ENCODE measurements around the gene ZCWPW2. TPM values are rescaled to one million over a fixed set of nuclear protein-coding genes. Genes with fewer than 3 reads are reported as not detected.
A peak's percentile ranks its signal among the peaks of the same experiment; 100 is the strongest.

Gene ZCWPW2
- total and polyA plus RNA-seq, 2 of the 4 experiments (the other 2 are of a cell fraction), result 0.18 to 0.24 TPM

GRCh38 chr3:28316226-28316625 is 32.3 kb upstream of the ZCWPW2 start:
- Histone ChIP-seq H3K4me3 (ENCODE audit: insufficient read depth, low read depth, low read length) (no peak overlapping the region), H3K4ac (ENCODE audit: low read depth, low read length) (no peak overlapping the region), H3K18ac (ENCODE audit: low read depth, low read length) (no peak overlapping the region), H3K9me3 (ENCODE audit: control insufficient read depth, insufficient read depth, low read length) (no peaks in the 10 kb centered on the region), H4K20me1 (ENCODE audit: insufficient read depth, low read length) (no peaks in the 10 kb centered on the region), H3K23ac (ENCODE audit: low read depth, low read length) (no peak overlapping the region), H3K56ac (ENCODE audit: extremely low read depth, insufficient read depth, low read length) (no peak overlapping the region), H2BK5ac (ENCODE audit: low read depth, low read length, poor library complexity, severe bottlenecking) (no peak overlapping the region), H3K14ac (replicated peaks; ENCODE audit: low read depth, low read length) (no peak overlapping the region), H2AFZ (replicated peaks; ENCODE audit: low read length, poor library complexity) (no peak overlapping the region), H4K8ac (ENCODE audit: low read depth in 2 of 2, low read length in 2 of 2) (no peak overlapping the region), H2BK20ac (ENCODE audit: low read depth, low read length) (no peak overlapping the region), H3K27me3 (ENCODE audit: control insufficient read depth, insufficient read depth, low read length) (no peaks in the 10 kb centered on the region), H2AK9ac (replicated peaks; ENCODE audit: low read depth, low read length, poor library complexity) (no peak overlapping the region), H3K36me3 (ENCODE audit: control insufficient read depth, insufficient read depth, low read length) (no peaks in the 10 kb centered on the region), H2BK15ac (ENCODE audit: low read depth, low read length) (no peak overlapping the region), H4K91ac (ENCODE audit: insufficient read depth, low read depth, low read length) (no peak overlapping the region), H3K4me2 (ENCODE audit: low read depth, low read length) (no peak overlapping the region), H3K79me1 (ENCODE audit: low read depth in 1 of 2, low read length in 2 of 2) (no peaks in the 10 kb centered on the region; a peak in 1 of 4 replicates), H3K9ac (ENCODE audit: low read depth, low read length) (no peak overlapping the region), H2AK5ac (ENCODE audit: low read depth, low read length) (no peak overlapping the region), H2BK120ac (ENCODE audit: low read depth, low read length) (no peak overlapping the region), H3K9me1 (ENCODE audit: insufficient read depth, low read length) (no peaks in the 10 kb centered on the region), H4K5ac (ENCODE audit: low read depth, low read length) (no peak overlapping the region), H3K4me1 (ENCODE audit: control insufficient read depth, insufficient read depth, low read length) (no peaks in the 10 kb centered on the region), H3K27ac (ENCODE audit: insufficient read depth, low read length) (no peak overlapping the region)
- dilution Hi-C loops (cut with HindIII; ENCODE audit: low sequenced_read_pairs, unreplicated experiment) (no loop called here), intact Hi-C loops (cut with micrococcal nuclease) (no loop called here), in situ Hi-C loops (cut with MboI; ENCODE audit: low sequenced_read_pairs) (no loop called here)
- WGBS, 2 experiments (ENCODE audit: extremely low coverage in 2 of 2, insufficient read length in 1 of 2), result no CpG with 5 or more reads among the region's 2 CpGs
- no TSS peak for BruUV-seq (replicated peaks)
- POLR2A ChIA-PET (ENCODE audit: unreplicated experiment), result no interaction called here
- ATAC-seq (ENCODE audit: low read depth), result no peak
- TF ChIP-seq MAZ (IDR thresholded peaks at IDR 0.05; ENCODE audit: borderline replicate concordance, low read depth, low read length) (no peak), MAFK (IDR thresholded peaks at IDR 0.05; ENCODE audit: low read depth, low read length) (no peak), SMC3 (IDR thresholded peaks at IDR 0.05; ENCODE audit: low read depth, low read length) (no peak), NFE2L2 (IDR thresholded peaks at IDR 0.05; ENCODE audit: low read depth, low read length) (no peak), CEBPB (IDR thresholded peaks at IDR 0.05; ENCODE audit: low read depth, low read length) (no peak), CTCF (conservative IDR thresholded peaks at IDR 0.05; ENCODE audit: low read depth, low read length) (no peak), RCOR1 (IDR thresholded peaks at IDR 0.05; ENCODE audit: insufficient replicate concordance, low read length) (no peak), USF2 (IDR thresholded peaks at IDR 0.05; ENCODE audit: low read depth, low read length) (no peak), POLR2A (IDR thresholded peaks at IDR 0.05; ENCODE audit: low read depth, low read length) (no peak), FOS (IDR thresholded peaks at IDR 0.05; ENCODE audit: low read depth, low read length) (no peak), RFX5 (IDR thresholded peaks at IDR 0.05; ENCODE audit: low read depth, low read length) (no peak), CHD1 (IDR thresholded peaks at IDR 0.05; ENCODE audit: low read depth, low read length) (no peak), BHLHE40 (IDR thresholded peaks at IDR 0.05; ENCODE audit: low read depth, low read length) (no peak), MXI1 (IDR thresholded peaks at IDR 0.05; ENCODE audit: borderline replicate concordance, low read depth, low read length) (no peak), RAD21 (IDR thresholded peaks at IDR 0.05; ENCODE audit: low read length) (no peak)
- TF ChIP-seq, protein P1, sequence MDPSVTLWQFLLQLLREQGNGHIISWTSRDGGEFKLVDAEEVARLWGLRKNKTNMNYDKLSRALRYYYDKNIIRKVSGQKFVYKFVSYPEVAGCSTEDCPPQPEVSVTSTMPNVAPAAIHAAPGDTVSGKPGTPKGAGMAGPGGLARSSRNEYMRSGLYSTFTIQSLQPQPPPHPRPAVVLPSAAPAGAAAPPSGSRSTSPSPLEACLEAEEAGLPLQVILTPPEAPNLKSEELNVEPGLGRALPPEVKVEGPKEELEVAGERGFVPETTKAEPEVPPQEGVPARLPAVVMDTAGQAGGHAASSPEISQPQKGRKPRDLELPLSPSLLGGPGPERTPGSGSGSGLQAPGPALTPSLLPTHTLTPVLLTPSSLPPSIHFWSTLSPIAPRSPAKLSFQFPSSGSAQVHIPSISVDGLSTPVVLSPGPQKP (IDR thresholded peaks at IDR 0.05; ENCODE audit: borderline replicate concordance, low read depth, low read length), result no peak
- DNase-seq, result peak; percentile 34
- CTCF ChIA-PET, result interaction anchor here (0.9 kb wide), 1 partner anchor 12 kb away, joined by 3 read pairs; no protein-coding TSS in a partner anchor

Data from IMR-90 (cell line).